HG02840 (cell line): ENCODE data around the gene FAM107A.

Experiments used
- ATAC-seq: cut with Tn5 transposase; IDR thresholded peaks from one replicate; pipeline ENCODE4 v1.9.1; 2021; ENCODE audit warnings: mild to moderate bottlenecking, moderate library complexity, moderate number of reproducible peaks; ENCODE audit not compliant: unreplicated experiment, low FRiP score

The FAM107A gene

GRCh38 chr3:58521917-58522631 lies 55.1 kb downstream of the FAM107A start:
- no peak for ATAC-seq

- no peak for ATAC-seq
Measured at GRCh38 chr3:58521336-58521670, 55.9 kb downstream of the FAM107A start.

GRCh38 chr3:58520403-58521335 lies 56.5 kb downstream of the FAM107A start:
- no peak for ATAC-seq

- no peak for ATAC-seq
Measured at GRCh38 chr3:58519668-58520402, 57.4 kb downstream of the FAM107A start.

- ATAC-seq = no peak
Measured at GRCh38 chr3:58518291-58518789, 58.9 kb downstream of the FAM107A start.

- no peak for ATAC-seq
Measured at GRCh38 chr3:58514405-58514804, 62.8 kb downstream of the FAM107A start.
